Stimulated activated effector memory CD8-positive, alpha-beta T cell treated with anti-CD3 and anti-CD28 coated beads, Interleukin-12 subunit alpha, Interleukin-12 subunit beta, amount 100 ng/mL, for 72 hours (primary cell): ENCODE data around the gene CAPZB.

Experiments used
- ATAC-seq: fragments of 150-1000 bp; cut with Tn5 transposase; 2 replicates; pipeline ENCODE4 v1.10.0; 2021
- DNase-seq, 2 donors: peaks; one replicate each; pipeline ENCODE4 v3.0.0; 2021 to 2022; ENCODE audit warnings: low spot score in 2 of 2
- H3K27ac Mint-ChIP-seq: one replicate; pipeline ENCODE4 v1.8.0; 2022; ENCODE audit warnings: mild to moderate bottlenecking, mixed read lengths
- H3K36me3 Mint-ChIP-seq: one replicate; pipeline ENCODE4 v1.8.0; 2022; ENCODE audit warnings: mild to moderate bottlenecking, mixed read lengths
- H3K4me1 Mint-ChIP-seq: one replicate; pipeline ENCODE4 v1.8.0; 2022; ENCODE audit warnings: mixed read lengths
- H3K4me3 Mint-ChIP-seq: one replicate; pipeline ENCODE4 v1.8.0; 2022; ENCODE audit warnings: mild to moderate bottlenecking, mixed read lengths
- H3K9me3 Mint-ChIP-seq: one replicate; pipeline ENCODE4 v1.8.0; 2022; ENCODE audit warnings: mixed read lengths

CAPZB gene

GRCh38 chr1:19453741-19454201 is 31.6 kb downstream of the CAPZB start:
- Mint-ChIP-seq H3K9me3 (no peaks in the 10 kb centered on the region), H3K36me3 (peaks cover 30% of the 10 kb centered on the region), H3K27ac (peak overlapping the region; percentile 91), H3K4me3 (no peak overlapping the region), H3K4me1 (peaks cover 92% of the 10 kb centered on the region)
- ATAC-seq, result no peak
- DNase-seq, result no peak

- ATAC-seq (no peak), DNase-seq (no peak)
- H3K36me3 Mint-ChIP-seq, result peaks cover 39% of the 10 kb centered on the region
- no peaks in the 10 kb centered on the region for H3K9me3 Mint-ChIP-seq
- H3K4me1 Mint-ChIP-seq, result peaks cover 94% of the 10 kb centered on the region
- H3K4me3 Mint-ChIP-seq, result no peak overlapping the region
- peak overlapping the region; percentile 61 for H3K27ac Mint-ChIP-seq
Measured at GRCh38 chr1:19452221-19452663, 33.1 kb downstream of the CAPZB start.

GRCh38 chr1:19450811-19451515 is 34.4 kb downstream of the CAPZB start:
- Mint-ChIP-seq H3K4me3 (no peak overlapping the region), H3K27ac (peak overlapping the region; percentile 75), H3K4me1 (peaks cover 93% of the 10 kb centered on the region), H3K36me3 (peaks cover 42% of the 10 kb centered on the region), H3K9me3 (no peaks in the 10 kb centered on the region)
- DNase-seq (no peak), ATAC-seq (no peak)

GRCh38 chr1:19449454-19450228 is 35.7 kb downstream of the CAPZB start:
- Mint-ChIP-seq H3K36me3 (peaks cover 50% of the 10 kb centered on the region), H3K9me3 (no peaks in the 10 kb centered on the region), H3K4me1 (peaks cover 93% of the 10 kb centered on the region), H3K27ac (peak overlapping the region; percentile 93), H3K4me3 (no peak overlapping the region)
- DNase-seq (no peak), ATAC-seq (no peak)

- peak overlapping the region; percentile 53 for H3K4me3 Mint-ChIP-seq
- H3K36me3 Mint-ChIP-seq, result peaks cover 50% of the 10 kb centered on the region
- H3K27ac Mint-ChIP-seq, result peak overlapping the region; percentile 93
- DNase-seq (peak in 1 of 2 donors; percentile 57), ATAC-seq (peak; percentile 98)
- peaks cover 93% of the 10 kb centered on the region for H3K4me1 Mint-ChIP-seq
- H3K9me3 Mint-ChIP-seq, result no peaks in the 10 kb centered on the region
Measured at GRCh38 chr1:19448491-19449439, 36.6 kb downstream of the CAPZB start.

- Mint-ChIP-seq H3K9me3 (no peaks in the 10 kb centered on the region), H3K4me3 (peak overlapping the region; percentile 53), H3K4me1 (peaks cover 92% of the 10 kb centered on the region), H3K27ac (peak overlapping the region; percentile 93), H3K36me3 (peaks cover 59% of the 10 kb centered on the region)
- no peak for DNase-seq
- ATAC-seq, result no peak
Measured at GRCh38 chr1:19447550-19447949, 37.8 kb downstream of the CAPZB start.

GRCh38 chr1:19445417-19446342 is 39.7 kb downstream of the CAPZB start:
- Mint-ChIP-seq H3K36me3 (peaks cover 67% of the 10 kb centered on the region), H3K4me3 (no peak overlapping the region), H3K4me1 (peaks cover 85% of the 10 kb centered on the region), H3K27ac (peak overlapping the region; percentile 86), H3K9me3 (no peaks in the 10 kb centered on the region)
- ATAC-seq (no peak), DNase-seq (no peak)

- peak overlapping the region; percentile 86 for H3K27ac Mint-ChIP-seq
- ATAC-seq, result no peak
- peaks cover 70% of the 10 kb centered on the region for H3K36me3 Mint-ChIP-seq
- peaks cover 86% of the 10 kb centered on the region for H3K4me1 Mint-ChIP-seq
- DNase-seq, result no peak
- no peaks in the 10 kb centered on the region for H3K9me3 Mint-ChIP-seq
- H3K4me3 Mint-ChIP-seq, result no peak overlapping the region
Measured at GRCh38 chr1:19444296-19445021, 40.9 kb downstream of the CAPZB start.

- no peak overlapping the region for H3K4me3 Mint-ChIP-seq
- peak overlapping the region; percentile 59 for H3K27ac Mint-ChIP-seq
- H3K36me3 Mint-ChIP-seq, result peaks cover 66% of the 10 kb centered on the region
- peaks cover 86% of the 10 kb centered on the region for H3K4me1 Mint-ChIP-seq
- H3K9me3 Mint-ChIP-seq, result no peaks in the 10 kb centered on the region
- no peak for DNase-seq
- no peak for ATAC-seq
Measured at GRCh38 chr1:19443326-19443725, 42.0 kb downstream of the CAPZB start.

GRCh38 chr1:19442154-19443096 is 42.9 kb downstream of the CAPZB start:
- ATAC-seq, result no peak
- Mint-ChIP-seq H3K4me1 (peaks cover 86% of the 10 kb centered on the region), H3K27ac (peak overlapping the region; percentile 59), H3K36me3 (peaks cover 58% of the 10 kb centered on the region), H3K4me3 (no peak overlapping the region), H3K9me3 (no peaks in the 10 kb centered on the region)
- no peak for DNase-seq

- Mint-ChIP-seq H3K4me1 (peaks cover 88% of the 10 kb centered on the region), H3K27ac (peak overlapping the region; percentile 82), H3K36me3 (peaks cover 58% of the 10 kb centered on the region), H3K9me3 (no peaks in the 10 kb centered on the region), H3K4me3 (no peak overlapping the region)
- ATAC-seq, result no peak
- no peak for DNase-seq
Measured at GRCh38 chr1:19441048-19441780, 44.1 kb downstream of the CAPZB start.

- no peak for ATAC-seq
- DNase-seq, result no peak
- H3K4me3 Mint-ChIP-seq, result no peak overlapping the region
- H3K4me1 Mint-ChIP-seq, result peaks cover 87% of the 10 kb centered on the region
- no peaks in the 10 kb centered on the region for H3K9me3 Mint-ChIP-seq
- peak overlapping the region; percentile 89 for H3K27ac Mint-ChIP-seq
- peaks cover 56% of the 10 kb centered on the region for H3K36me3 Mint-ChIP-seq
Measured at GRCh38 chr1:19439464-19440171, 45.7 kb downstream of the CAPZB start.
